HEK293T (cell line): ENCODE data around the gene ACSF3.

ENCODE experiments used
- BHLHE40 ChIP-seq: fragments of 450-650 bp; IDR thresholded peaks from 2 replicates; pipeline ENCODE4 v1.6.1; 2016; ENCODE audit warnings: mild to moderate bottlenecking, moderate library complexity, borderline replicate concordance
- FOXK2 ChIP-seq: fragments of 450-650 bp; IDR thresholded peaks from 2 replicates; pipeline ENCODE4 v1.6.1; 2016; ENCODE audit warnings: mild to moderate bottlenecking
- FOXM1 ChIP-seq: fragments of 450-650 bp; IDR thresholded peaks from 2 replicates; pipeline ENCODE4 v1.6.1; 2017; ENCODE audit warnings: mild to moderate bottlenecking, borderline replicate concordance
- NFRKB ChIP-seq: fragments of 450-650 bp; IDR thresholded peaks from 2 replicates; pipeline ENCODE4 v1.6.1; 2016; ENCODE audit warnings: mild to moderate bottlenecking, moderate library complexity
- SP1 ChIP-seq: fragments of 450-650 bp; IDR thresholded peaks from 2 replicates; pipeline ENCODE4 v1.6.1; 2017
- SUZ12 ChIP-seq: fragments of 450-650 bp; IDR thresholded peaks from 2 replicates; pipeline ENCODE4 v1.6.1; 2016; ENCODE audit warnings: mild to moderate bottlenecking
- TARDBP ChIP-seq: fragments of 450-650 bp; IDR thresholded peaks from 2 replicates; pipeline ENCODE4 v1.6.1; 2016

- TF ChIP-seq TARDBP (no peak), SUZ12 (no peak), BHLHE40 (no peak), FOXM1 (no peak), SP1 (no peak), NFRKB (no peak), FOXK2 (no peak)
Measured at GRCh38 chr16:89113661-89114060, 20.0 kb downstream of the ACSF3 start.
